ENCODE results near the gene WRAP73.

- no peak for TF ChIP-seq EZH2 (IDR thresholded peaks at IDR 0.05; ENCODE audit: borderline replicate concordance, low read length)
- no peak for TF ChIP-seq CTCF (IDR thresholded peaks at IDR 0.05; ENCODE audit: low read length)
These were observed 4.7 kb downstream of the WRAP73 start for GRCh38 chr1:3645247-3645646.

Data from OCI-LY1 (cell line).